ENCODE data around the gene NLRP5. TPM values are rescaled to one million over a fixed set of nuclear protein-coding genes. Genes with fewer than 3 reads are reported as not detected.
"Not testable (repeated sequence)": the region's sequence is repeated elsewhere in the genome, so short reads cannot be mapped to it uniquely, and the experiment has no call there.

Gene NLRP5
- polyA plus RNA-seq, 1 donor = not detected

DNA sequence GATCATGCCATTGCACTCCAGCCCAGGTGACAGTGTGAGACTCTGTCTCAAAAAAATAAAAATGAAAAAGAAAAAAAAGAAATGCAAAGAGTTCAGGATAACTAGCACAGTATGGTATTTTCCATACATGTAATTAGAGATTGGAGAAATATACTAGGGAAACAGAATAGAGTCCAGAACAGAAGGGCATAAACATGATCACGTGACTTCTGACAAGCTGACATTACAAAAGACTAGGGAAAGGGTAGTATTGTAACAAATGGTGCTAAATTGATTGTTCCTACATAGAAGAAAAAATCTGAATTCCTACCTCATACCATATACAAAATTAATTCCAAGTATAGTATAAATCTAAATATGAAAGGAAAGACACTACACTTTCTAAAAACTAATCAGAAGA lies 1.3 kb upstream of the NLRP5 start:
- H3K9me3 ChIP-seq (ENCODE audit: control insufficient read depth, low read depth, low read length) = no peaks in the 10 kb centered on the region
- no peak overlapping the region for H3K4me3 ChIP-seq (ENCODE audit: low read length)
- H3K27me3 ChIP-seq (ENCODE audit: control insufficient read depth, insufficient read depth, low read length) = no peaks in the 10 kb centered on the region
- no peak for DNase-seq
- no peaks in the 10 kb centered on the region for H3K4me1 ChIP-seq (ENCODE audit: control insufficient read depth, insufficient read depth, low read length)
- no peaks in the 10 kb centered on the region for H3K36me3 ChIP-seq (ENCODE audit: control insufficient read depth, insufficient read depth, low read length)
- H3K27ac ChIP-seq (ENCODE audit: low read length) = no peak overlapping the region
- no CpG with 5 or more reads among the region's 1 CpG for WGBS (ENCODE audit: insufficient coverage, low lambda C conversion rate)

- no peaks in the 10 kb centered on the region for H3K9me3 ChIP-seq (ENCODE audit: control insufficient read depth, low read depth, low read length)
- no CpG with 5 or more reads among the region's 5 CpGs for WGBS (ENCODE audit: insufficient coverage, low lambda C conversion rate)
- H3K27ac ChIP-seq (ENCODE audit: low read length) = no peak overlapping the region
- no peaks in the 10 kb centered on the region for H3K4me1 ChIP-seq (ENCODE audit: control insufficient read depth, insufficient read depth, low read length)
- no peak overlapping the region for H3K4me3 ChIP-seq (ENCODE audit: low read length)
- H3K27me3 ChIP-seq (ENCODE audit: control insufficient read depth, insufficient read depth, low read length) = no peaks in the 10 kb centered on the region
- H3K36me3 ChIP-seq (ENCODE audit: control insufficient read depth, insufficient read depth, low read length) = no peaks in the 10 kb centered on the region
- no peak for DNase-seq
Measured at GRCh38 chr19:55990831-55991230, 4.3 kb downstream of the NLRP5 start.

DNA sequence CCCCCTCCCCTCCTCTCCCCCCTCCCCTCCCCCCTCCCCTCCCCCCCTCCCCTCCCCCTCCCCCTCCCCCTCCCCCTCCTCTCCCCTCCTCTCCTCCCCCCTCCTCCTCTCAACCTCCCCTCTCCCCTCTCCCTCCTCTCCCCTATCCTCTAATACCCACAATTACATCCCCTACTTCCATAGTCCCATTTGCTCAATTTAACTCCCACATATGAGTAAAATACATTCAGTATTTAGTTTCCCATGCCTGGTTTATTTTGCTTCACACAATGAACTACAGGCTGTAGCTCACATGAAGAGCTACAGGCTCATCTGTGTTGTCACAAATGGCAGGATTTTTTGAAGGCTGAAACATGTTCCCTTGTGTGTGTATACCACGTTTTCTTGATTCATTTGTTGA lies 6.9 kb downstream of the NLRP5 start:
- Histone ChIP-seq H3K27me3 (ENCODE audit: control insufficient read depth, insufficient read depth, low read length) (no peaks in the 10 kb centered on the region), H3K4me1 (ENCODE audit: control insufficient read depth, insufficient read depth, low read length) (no peaks in the 10 kb centered on the region), H3K36me3 (ENCODE audit: control insufficient read depth, insufficient read depth, low read length) (no peaks in the 10 kb centered on the region), H3K27ac (ENCODE audit: low read length) (no peak overlapping the region), H3K9me3 (ENCODE audit: control insufficient read depth, low read depth, low read length) (no peaks in the 10 kb centered on the region), H3K4me3 (ENCODE audit: low read length) (no peak overlapping the region)
- WGBS (ENCODE audit: insufficient coverage, low lambda C conversion rate) = no CpG with 5 or more reads among the region's 1 CpG
- no peak for DNase-seq

- Histone ChIP-seq H3K4me3 (ENCODE audit: low read length) (no peak overlapping the region), H3K36me3 (ENCODE audit: control insufficient read depth, insufficient read depth, low read length) (no peaks in the 10 kb centered on the region), H3K4me1 (ENCODE audit: control insufficient read depth, insufficient read depth, low read length) (no peaks in the 10 kb centered on the region), H3K27me3 (ENCODE audit: control insufficient read depth, insufficient read depth, low read length) (no peaks in the 10 kb centered on the region), H3K9me3 (ENCODE audit: control insufficient read depth, low read depth, low read length) (peaks cover 3% of the 10 kb centered on the region), H3K27ac (ENCODE audit: low read length) (no peak overlapping the region)
- 75% methylated on average over 1 of the region's 1 CpG for WGBS (ENCODE audit: insufficient coverage, low lambda C conversion rate)
- DNase-seq = no peak
Measured at GRCh38 chr19:56014765-56015164, 28.2 kb downstream of the NLRP5 start.

DNA sequence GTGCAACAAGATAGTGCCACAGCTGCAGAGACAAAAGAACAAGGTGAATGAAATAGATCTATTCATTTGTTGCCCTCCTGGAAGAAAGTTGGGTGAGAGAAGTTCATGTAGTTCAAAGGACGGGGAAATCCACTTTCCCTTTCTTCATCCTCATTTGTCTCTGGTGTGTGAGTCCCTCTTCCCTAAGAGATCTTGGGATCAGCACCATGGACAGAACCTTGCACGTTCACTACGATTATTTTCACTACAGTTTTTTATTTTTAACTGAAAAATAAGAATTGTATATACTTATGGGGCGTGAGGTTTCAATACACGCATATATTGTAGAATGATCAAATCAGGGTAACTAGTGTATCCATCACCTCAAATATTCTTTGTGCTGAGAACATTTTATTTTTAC lies 29.2 kb downstream of the NLRP5 start:
- no peaks in the 10 kb centered on the region for H3K36me3 ChIP-seq (ENCODE audit: control insufficient read depth, insufficient read depth, low read length)
- WGBS (ENCODE audit: insufficient coverage, low lambda C conversion rate) = 86% methylated on average over 1 of the region's 5 CpGs
- H3K4me1 ChIP-seq (ENCODE audit: control insufficient read depth, insufficient read depth, low read length) = no peaks in the 10 kb centered on the region
- DNase-seq = no peak
- no peak overlapping the region for H3K27ac ChIP-seq (ENCODE audit: low read length)
- H3K9me3 ChIP-seq (ENCODE audit: control insufficient read depth, low read depth, low read length) = no peaks in the 10 kb centered on the region
- H3K4me3 ChIP-seq (ENCODE audit: low read length) = no peak overlapping the region
- no peaks in the 10 kb centered on the region for H3K27me3 ChIP-seq (ENCODE audit: control insufficient read depth, insufficient read depth, low read length)

- H3K27me3 ChIP-seq (ENCODE audit: control insufficient read depth, insufficient read depth, low read length); DNase-seq; H3K27ac ChIP-seq (ENCODE audit: low read length); H3K4me3 ChIP-seq (ENCODE audit: low read length); H3K9me3 ChIP-seq (ENCODE audit: control insufficient read depth, low read depth, low read length); H3K36me3 ChIP-seq (ENCODE audit: control insufficient read depth, insufficient read depth, low read length); H3K4me1 ChIP-seq (ENCODE audit: control insufficient read depth, insufficient read depth, low read length): not testable (repeated sequence)
- WGBS (ENCODE audit: insufficient coverage, low lambda C conversion rate) = no CpG with 5 or more reads among the region's 2 CpGs
Measured at GRCh38 chr19:56019325-56019724, 32.8 kb downstream of the NLRP5 start.

DNA sequence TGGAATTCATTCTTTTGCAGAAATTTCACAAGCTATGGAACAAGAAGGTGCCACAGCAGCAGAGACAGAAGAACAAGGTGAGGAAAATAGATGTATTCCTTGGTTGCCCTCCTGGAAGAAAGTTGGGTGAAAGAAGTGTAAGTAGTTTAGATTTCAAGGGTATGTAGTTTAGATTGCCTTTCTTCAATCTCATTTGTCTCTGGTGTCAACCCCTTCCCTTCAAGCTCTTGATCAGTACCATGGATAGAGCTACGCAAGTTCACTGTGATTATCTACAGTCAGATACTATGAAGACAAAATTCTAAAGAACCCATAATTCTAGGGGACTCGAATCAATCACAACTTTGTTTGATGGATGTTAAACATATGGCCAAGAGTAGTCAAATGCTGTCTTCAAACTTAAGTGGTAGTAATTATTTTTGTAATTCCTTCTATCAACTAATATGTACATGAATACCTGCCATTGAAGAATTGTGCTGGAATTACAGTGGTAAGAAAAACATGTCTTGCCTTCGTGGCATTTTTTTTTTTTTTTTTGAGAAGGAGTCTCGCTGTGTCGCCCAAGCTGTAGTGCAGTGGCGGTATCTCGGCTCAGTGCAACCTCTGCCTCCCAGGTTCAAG lies 33.9 kb downstream of the NLRP5 start:
- not testable (repeated sequence) for H3K36me3 ChIP-seq (ENCODE audit: control insufficient read depth, insufficient read depth, low read length); H3K4me1 ChIP-seq (ENCODE audit: control insufficient read depth, insufficient read depth, low read length); H3K9me3 ChIP-seq (ENCODE audit: control insufficient read depth, low read depth, low read length); H3K4me3 ChIP-seq (ENCODE audit: low read length); H3K27me3 ChIP-seq (ENCODE audit: control insufficient read depth, insufficient read depth, low read length); DNase-seq; H3K27ac ChIP-seq (ENCODE audit: low read length)
- WGBS (ENCODE audit: insufficient coverage, low lambda C conversion rate) = no CpG with 5 or more reads among the region's 7 CpGs

DNA sequence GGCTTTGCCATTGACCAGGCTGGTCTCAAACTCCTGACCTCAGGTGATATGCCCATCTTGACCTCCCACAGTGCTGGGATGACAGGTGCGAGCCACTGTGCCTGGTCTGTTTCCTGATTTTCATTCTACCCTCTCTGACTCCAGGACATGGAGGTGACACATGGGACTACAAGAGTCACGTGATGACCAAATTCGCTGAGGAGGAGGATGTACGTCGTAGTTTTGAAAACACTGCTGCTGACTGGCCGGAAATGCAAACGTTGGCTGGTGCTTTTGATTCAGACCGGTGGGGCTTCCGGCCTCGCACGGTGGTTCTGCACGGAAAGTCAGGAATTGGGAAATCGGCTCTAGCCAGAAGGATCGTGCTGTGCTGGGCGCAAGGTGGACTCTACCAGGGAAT lies 40.2 kb downstream of the NLRP5 start:
- no peaks in the 10 kb centered on the region for H3K4me1 ChIP-seq (ENCODE audit: control insufficient read depth, insufficient read depth, low read length)
- DNase-seq = no peak
- H3K9me3 ChIP-seq (ENCODE audit: control insufficient read depth, low read depth, low read length) = no peaks in the 10 kb centered on the region
- H3K36me3 ChIP-seq (ENCODE audit: control insufficient read depth, insufficient read depth, low read length) = no peaks in the 10 kb centered on the region
- H3K27me3 ChIP-seq (ENCODE audit: control insufficient read depth, insufficient read depth, low read length) = no peaks in the 10 kb centered on the region
- no peak overlapping the region for H3K27ac ChIP-seq (ENCODE audit: low read length)
- H3K4me3 ChIP-seq (ENCODE audit: low read length) = no peak overlapping the region
- WGBS (ENCODE audit: insufficient coverage, low lambda C conversion rate) = no CpG with 5 or more reads among the region's 15 CpGs

GRCh38 chr19:56053596-56053995 lies 67.0 kb downstream of the NLRP5 start:
- no peak overlapping the region for H3K27ac ChIP-seq (ENCODE audit: low read length)
- no peaks in the 10 kb centered on the region for H3K4me1 ChIP-seq (ENCODE audit: control insufficient read depth, insufficient read depth, low read length)
- DNase-seq = no peak
- no peaks in the 10 kb centered on the region for H3K27me3 ChIP-seq (ENCODE audit: control insufficient read depth, insufficient read depth, low read length)
- WGBS (ENCODE audit: insufficient coverage, low lambda C conversion rate) = no CpG with 5 or more reads among the region's 18 CpGs
- no peak overlapping the region for H3K4me3 ChIP-seq (ENCODE audit: low read length)
- H3K36me3 ChIP-seq (ENCODE audit: control insufficient read depth, insufficient read depth, low read length) = no peaks in the 10 kb centered on the region
- H3K9me3 ChIP-seq (ENCODE audit: control insufficient read depth, low read depth, low read length) = no peaks in the 10 kb centered on the region

DNA sequence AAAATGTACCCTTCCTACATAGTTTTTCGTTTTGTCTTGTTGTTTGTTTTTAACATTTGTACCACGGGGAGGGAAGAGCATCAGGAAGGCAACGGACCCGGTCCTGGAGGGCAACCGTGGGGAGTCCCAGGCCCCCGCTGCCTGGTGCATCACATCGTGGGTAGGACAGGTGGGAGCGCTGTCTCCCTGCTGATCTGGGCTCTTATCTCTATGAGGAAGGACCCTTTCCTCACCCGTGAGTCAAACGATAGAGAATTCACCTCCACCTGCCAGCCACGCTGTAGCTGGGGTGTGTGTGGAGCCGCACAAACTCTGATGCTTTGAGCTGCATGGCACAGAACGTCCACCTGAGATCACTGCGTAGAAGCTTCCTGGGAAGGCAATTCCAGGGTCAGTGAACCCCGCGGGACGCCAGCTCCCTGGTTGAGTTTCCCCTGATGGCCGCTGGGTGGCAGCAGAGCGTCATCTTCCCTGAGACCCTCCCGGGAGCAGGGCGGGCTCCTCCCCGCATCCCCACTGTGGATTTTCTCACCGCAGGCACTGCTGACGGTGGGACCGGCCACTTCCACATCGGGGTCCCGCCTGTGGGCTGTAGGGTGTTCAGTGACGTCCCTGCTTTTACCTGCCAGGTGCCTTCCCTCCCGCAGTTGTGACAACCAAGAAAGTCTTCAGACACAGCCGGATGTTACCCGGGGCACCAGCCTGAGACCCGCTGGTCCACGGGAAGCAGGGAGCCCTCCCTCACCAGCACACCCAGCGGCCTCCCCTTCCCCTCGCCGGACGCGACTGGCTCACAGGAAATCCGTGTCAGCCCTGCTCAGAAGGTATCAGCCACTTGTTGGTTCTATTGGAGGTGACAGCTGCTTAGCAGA lies 79.8 kb downstream of the NLRP5 start:
- H3K27me3 ChIP-seq (ENCODE audit: control insufficient read depth, insufficient read depth, low read length) = no peaks in the 10 kb centered on the region
- no peak overlapping the region for H3K27ac ChIP-seq (ENCODE audit: low read length)
- H3K4me1 ChIP-seq (ENCODE audit: control insufficient read depth, insufficient read depth, low read length) = no peaks in the 10 kb centered on the region
- no peaks in the 10 kb centered on the region for H3K9me3 ChIP-seq (ENCODE audit: control insufficient read depth, low read depth, low read length)
- no peaks in the 10 kb centered on the region for H3K36me3 ChIP-seq (ENCODE audit: control insufficient read depth, insufficient read depth, low read length)
- no CpG with 5 or more reads among the region's 39 CpGs for WGBS (ENCODE audit: insufficient coverage, low lambda C conversion rate)
- no peak overlapping the region for H3K4me3 ChIP-seq (ENCODE audit: low read length)
- DNase-seq = peak; percentile 48 to 60

DNA sequence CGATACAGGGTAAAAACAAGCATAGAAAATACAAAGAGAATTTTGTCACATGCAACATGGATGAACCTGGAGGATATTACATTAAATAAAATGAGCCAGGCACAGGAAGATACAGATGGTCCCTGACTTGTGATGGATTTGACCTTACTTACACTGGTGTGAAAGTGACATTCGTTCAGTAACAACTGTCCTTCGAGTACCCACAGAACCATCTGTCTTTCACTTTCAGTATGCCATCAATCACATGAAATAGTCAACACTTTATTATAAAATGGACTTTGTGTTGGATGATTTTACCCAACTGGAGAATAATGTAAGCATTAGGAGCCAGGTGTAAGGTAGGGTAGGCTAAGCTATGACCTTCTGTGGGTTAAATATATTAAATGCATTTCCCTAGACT lies 83.1 kb downstream of the NLRP5 start:
- WGBS (ENCODE audit: insufficient coverage, low lambda C conversion rate) = no CpG with 5 or more reads among the region's 3 CpGs
- H3K4me1 ChIP-seq (ENCODE audit: control insufficient read depth, insufficient read depth, low read length) = no peaks in the 10 kb centered on the region
- H3K36me3 ChIP-seq (ENCODE audit: control insufficient read depth, insufficient read depth, low read length) = no peaks in the 10 kb centered on the region

More for the DNA sequence above, 83.1 kb downstream of the NLRP5 start:
- H3K27me3 ChIP-seq (ENCODE audit: control insufficient read depth, insufficient read depth, low read length) = no peaks in the 10 kb centered on the region
- H3K9me3 ChIP-seq (ENCODE audit: control insufficient read depth, low read depth, low read length) = no peaks in the 10 kb centered on the region
- DNase-seq = no peak
- no peak overlapping the region for H3K4me3 ChIP-seq (ENCODE audit: low read length)
- H3K27ac ChIP-seq (ENCODE audit: low read length) = no peak overlapping the region

Data from large intestine (tissue), 3 donors.